Effector memory CD8-positive, alpha-beta T cell (primary cell): ENCODE data around the gene E2F2.
A peak's percentile ranks its signal among the peaks of the same experiment; 100 is the strongest.

Experiments used
- ATAC-seq: fragments of 150-1000 bp; cut with Tn5 transposase; replicated peaks from 2 replicates; pipeline ENCODE4 v1.10.0; 2021; ENCODE audit warnings: mild to moderate bottlenecking, moderate library complexity
- DNase-seq, 3 experiments: peaks; one replicate each; pipeline ENCODE4 v3.0.0; 2021
- H3K27ac Mint-ChIP-seq, 2 donors: one replicate each; pipeline ENCODE4 v1.8.0; 2022; ENCODE audit warnings: mild to moderate bottlenecking in 2 of 2, mixed read lengths in 2 of 2, moderate library complexity in 2 of 2
- H3K27me3 Mint-ChIP-seq, 2 donors: one replicate each; pipeline ENCODE4 v1.8.0; 2022; ENCODE audit warnings: mixed read lengths in 2 of 2
- H3K36me3 Mint-ChIP-seq: one replicate; pipeline ENCODE4 v1.8.0; 2022; ENCODE audit warnings: mild to moderate bottlenecking, moderate library complexity, mixed read lengths; ENCODE audit not compliant: insufficient read depth
- H3K4me1 Mint-ChIP-seq, 2 donors: one replicate each; pipeline ENCODE4 v1.8.0; 2022; ENCODE audit warnings: low read depth in 2 of 2, mixed read lengths in 2 of 2
- H3K4me3 Mint-ChIP-seq, 2 donors: one replicate each; pipeline ENCODE4 v1.8.0; 2022; ENCODE audit warnings: mild to moderate bottlenecking in 2 of 2, mixed read lengths in 2 of 2, moderate library complexity in 2 of 2
- H3K9me3 Mint-ChIP-seq, 2 donors: one replicate each; pipeline ENCODE4 v1.8.0; 2022; ENCODE audit warnings: mixed read lengths in 2 of 2

E2F2 gene

GRCh38 chr1:23559136-23559984 lies 28.3 kb upstream of the E2F2 start, which contains the start of gene ID3:
Gene ID3 (minus strand): TSS chr1:23559501. CDS start chr1:23559426, 75 bp downstream.
- Mint-ChIP-seq H3K27ac (peak within 1 kb of the TSS; percentile 60 to 73), H3K9me3 (no peaks in the 10 kb centered on the region), H3K4me3 (peak within 1 kb of the TSS; percentile 90 to 92), H3K36me3 (peaks cover 12% of the 10 kb centered on the region), H3K4me1 (peaks cover 27 to 30% of the 10 kb centered on the region in 2 donors), H3K27me3 (peaks cover 10 to 18% of the 10 kb centered on the region in 2 donors)
- peak; percentile 79 to 87 (median 86) for DNase-seq
- ATAC-seq = peak; percentile 75

GRCh38 chr1:23558872-23559135 lies 27.8 kb upstream of the E2F2 start:
- DNase-seq (no peak), ATAC-seq (no peak)
- Mint-ChIP-seq H3K36me3 (peaks cover 12% of the 10 kb centered on the region), H3K4me1 (peaks cover 32 to 36% of the 10 kb centered on the region in 2 donors), H3K9me3 (no peaks in the 10 kb centered on the region), H3K4me3 (peak overlapping the region; percentile 90 to 92), H3K27me3 (peaks cover 10 to 12% of the 10 kb centered on the region in 2 donors), H3K27ac (peak overlapping the region; percentile 60 to 73)

- Mint-ChIP-seq H3K27ac (peak overlapping the region; percentile 60 to 73), H3K27me3 (peaks cover 5 to 7% of the 10 kb centered on the region in 2 donors), H3K4me3 (peak overlapping the region; percentile 90 to 92), H3K36me3 (peaks cover 15% of the 10 kb centered on the region), H3K4me1 (peaks cover 36 to 38% of the 10 kb centered on the region in 2 donors), H3K9me3 (no peaks in the 10 kb centered on the region)
- ATAC-seq (no peak), DNase-seq (no peak)
Measured at GRCh38 chr1:23558140-23558871, 27.3 kb upstream of the E2F2 start.

DNA sequence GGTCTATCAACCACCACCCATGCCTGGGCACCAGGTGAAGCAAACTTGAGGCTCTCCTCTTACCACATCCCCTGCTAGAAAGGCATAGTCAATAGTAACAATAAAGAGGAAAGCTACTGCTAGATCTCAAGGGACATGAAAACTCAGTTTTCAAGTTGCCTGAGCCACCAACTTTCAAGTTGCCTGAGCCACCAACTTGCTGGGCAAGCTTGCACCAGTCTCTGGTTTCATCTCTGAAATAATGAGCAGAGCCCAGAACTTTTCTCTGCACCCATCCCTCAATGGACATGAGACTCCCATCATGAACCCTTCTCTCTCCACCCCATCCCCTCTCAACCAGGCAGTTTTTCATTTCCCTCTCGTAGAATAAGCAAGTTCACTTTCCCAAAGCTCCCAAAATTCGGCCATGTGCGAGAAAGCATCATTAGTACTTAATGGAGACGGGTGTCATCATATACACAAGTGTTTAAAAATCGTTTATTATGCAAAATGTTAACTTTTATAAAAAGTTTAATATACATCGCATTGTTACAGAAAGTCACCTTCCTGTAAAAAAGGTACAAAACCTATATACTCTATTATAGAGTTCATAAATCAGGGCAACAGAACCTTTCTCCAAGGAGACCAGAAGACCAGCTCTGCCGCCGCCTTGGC lies 26.6 kb upstream of the E2F2 start:
- H3K27me3 Mint-ChIP-seq = peaks cover 0 to under 1% of the 10 kb centered on the region in 2 donors
- peaks cover 11% of the 10 kb centered on the region for H3K36me3 Mint-ChIP-seq
- no peak for DNase-seq
- peaks cover 36 to 38% of the 10 kb centered on the region in 2 donors for H3K4me1 Mint-ChIP-seq
- H3K27ac Mint-ChIP-seq = peak overlapping the region in 1 of 2 donors; percentile 38
- H3K4me3 Mint-ChIP-seq = peak overlapping the region; percentile 90 to 92
- H3K9me3 Mint-ChIP-seq = no peaks in the 10 kb centered on the region
- ATAC-seq = no peak

GRCh38 chr1:23556635-23557470 lies 25.8 kb upstream of the E2F2 start:
- peaks cover 11% of the 10 kb centered on the region for H3K36me3 Mint-ChIP-seq
- ATAC-seq = no peak
- no peak for DNase-seq
- H3K9me3 Mint-ChIP-seq = no peaks in the 10 kb centered on the region
- peaks cover 33 to 38% of the 10 kb centered on the region in 2 donors for H3K4me1 Mint-ChIP-seq
- no peak overlapping the region for H3K27ac Mint-ChIP-seq
- H3K27me3 Mint-ChIP-seq = no peaks in the 10 kb centered on the region
- H3K4me3 Mint-ChIP-seq = peak overlapping the region; percentile 90 to 92

GRCh38 chr1:23555986-23556634 lies 25.1 kb upstream of the E2F2 start:
- H3K36me3 Mint-ChIP-seq = peaks cover 11% of the 10 kb centered on the region
- peaks cover 33 to 38% of the 10 kb centered on the region in 2 donors for H3K4me1 Mint-ChIP-seq

DNA sequence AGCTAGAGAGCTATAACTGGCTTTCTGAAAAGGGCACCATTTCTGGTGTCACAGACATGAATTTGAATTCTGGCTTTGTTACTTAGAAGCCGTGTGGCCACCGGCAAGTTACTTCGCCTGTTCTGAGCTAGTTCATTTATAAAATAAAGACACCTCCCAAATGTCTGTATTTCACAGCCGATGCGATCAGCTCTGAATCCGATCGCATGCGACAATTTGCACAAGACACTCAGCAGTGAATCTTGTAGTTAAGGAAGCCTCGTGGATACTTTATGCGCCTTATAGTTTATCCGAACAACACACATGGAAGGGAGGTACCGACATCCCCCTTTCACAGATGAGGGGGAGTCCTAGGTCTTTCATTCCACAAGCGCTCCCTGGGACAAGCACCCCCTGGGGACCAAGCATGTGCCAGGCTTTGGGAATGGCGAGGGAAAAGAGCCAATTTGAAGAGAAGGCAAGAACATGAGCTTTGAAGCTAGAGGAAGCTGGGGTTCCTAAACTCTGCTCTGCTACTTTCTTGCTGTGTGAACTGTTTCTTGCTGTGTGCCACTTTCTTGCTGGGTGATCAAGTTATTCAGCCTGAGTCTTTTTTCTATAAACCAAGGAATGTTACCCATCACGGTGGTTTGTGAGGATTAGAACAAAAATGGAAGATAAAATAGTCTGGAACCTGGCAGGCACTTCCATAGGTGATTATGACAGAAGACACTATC lies 24.4 kb upstream of the E2F2 start:
- DNase-seq = no peak
- peak; percentile 4 for ATAC-seq
- H3K27ac Mint-ChIP-seq = no peak overlapping the region
- no peaks in the 10 kb centered on the region for H3K9me3 Mint-ChIP-seq
- peak overlapping the region; percentile 63 to 76 for H3K4me3 Mint-ChIP-seq
- H3K27me3 Mint-ChIP-seq = no peaks in the 10 kb centered on the region
- peaks cover 33 to 38% of the 10 kb centered on the region in 2 donors for H3K4me1 Mint-ChIP-seq
- peaks cover 11% of the 10 kb centered on the region for H3K36me3 Mint-ChIP-seq

More at GRCh38 chr1:23555986-23556634, 25.1 kb upstream of the E2F2 start:
- ATAC-seq (no peak), DNase-seq (no peak)
- Mint-ChIP-seq H3K27me3 (no peaks in the 10 kb centered on the region), H3K27ac (no peak overlapping the region), H3K9me3 (no peaks in the 10 kb centered on the region), H3K4me3 (peak overlapping the region in 1 of 2 donors; percentile 76)

GRCh38 chr1:23554481-23555269 lies 23.6 kb upstream of the E2F2 start:
- H3K9me3 Mint-ChIP-seq = no peaks in the 10 kb centered on the region
- H3K27ac Mint-ChIP-seq = peak overlapping the region; percentile 54 to 94
- ATAC-seq (peak; percentile 79), DNase-seq (peak; percentile 60 to 75 (median 69))
- H3K4me1 Mint-ChIP-seq = peaks cover 31 to 34% of the 10 kb centered on the region in 2 donors
- peak overlapping the region; percentile 82 to 84 for H3K4me3 Mint-ChIP-seq
- peaks cover 10% of the 10 kb centered on the region for H3K36me3 Mint-ChIP-seq
- H3K27me3 Mint-ChIP-seq = no peaks in the 10 kb centered on the region

- ATAC-seq (no peak), DNase-seq (no peak)
- Mint-ChIP-seq H3K4me1 (peaks cover 25 to 29% of the 10 kb centered on the region in 2 donors), H3K4me3 (peak overlapping the region; percentile 82 to 84), H3K27me3 (no peaks in the 10 kb centered on the region), H3K9me3 (no peaks in the 10 kb centered on the region), H3K36me3 (peaks cover 7% of the 10 kb centered on the region), H3K27ac (peak overlapping the region; percentile 54 to 94)
Measured at GRCh38 chr1:23554127-23554480, 23.1 kb upstream of the E2F2 start.

- no peaks in the 10 kb centered on the region for H3K9me3 Mint-ChIP-seq
- peaks cover 7% of the 10 kb centered on the region for H3K36me3 Mint-ChIP-seq
- H3K4me3 Mint-ChIP-seq = peak overlapping the region; percentile 82 to 84
- no peaks in the 10 kb centered on the region for H3K27me3 Mint-ChIP-seq
- no peak for ATAC-seq
- peak overlapping the region; percentile 54 to 94 for H3K27ac Mint-ChIP-seq
- no peak for DNase-seq
- peaks cover 19 to 24% of the 10 kb centered on the region in 2 donors for H3K4me1 Mint-ChIP-seq
Measured at GRCh38 chr1:23553231-23554126, 22.4 kb upstream of the E2F2 start.

DNA sequence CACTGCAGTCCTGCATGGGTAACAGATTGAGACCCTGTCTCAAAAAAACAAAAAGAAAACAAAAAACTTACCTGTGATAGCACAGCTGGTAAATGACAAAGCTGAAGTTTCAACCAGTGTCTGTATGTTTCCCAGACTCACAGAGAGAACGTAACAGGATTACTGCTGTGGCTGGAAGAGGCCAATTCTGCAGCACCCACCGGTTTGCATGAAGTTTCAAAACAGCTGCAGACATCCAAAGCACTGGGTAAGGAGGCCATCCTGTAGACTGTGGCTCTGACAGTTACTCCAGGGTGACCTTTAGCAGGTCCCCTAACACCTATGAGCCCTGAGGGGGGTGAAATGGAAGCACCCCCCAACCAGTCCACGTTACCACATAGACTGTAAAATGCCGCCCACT lies 20.8 kb upstream of the E2F2 start:
- DNase-seq (no peak), ATAC-seq (no peak)
- no peak overlapping the region for H3K27ac Mint-ChIP-seq
- no peaks in the 10 kb centered on the region for H3K9me3 Mint-ChIP-seq
- peaks cover 7% of the 10 kb centered on the region for H3K36me3 Mint-ChIP-seq
- no peak overlapping the region for H3K4me3 Mint-ChIP-seq
- no peaks in the 10 kb centered on the region for H3K27me3 Mint-ChIP-seq
- H3K4me1 Mint-ChIP-seq = peaks cover 15 to 20% of the 10 kb centered on the region in 2 donors
